Measurements from ENCODE around the gene CST6. TPM values are rescaled to one million over a fixed set of nuclear protein-coding genes. Genes with fewer than 3 reads are reported as not detected.

The CST6 gene
- total and polyA plus RNA-seq, 2 experiments from 2014 or later: 4.2 to 8.3 TPM

DNA sequence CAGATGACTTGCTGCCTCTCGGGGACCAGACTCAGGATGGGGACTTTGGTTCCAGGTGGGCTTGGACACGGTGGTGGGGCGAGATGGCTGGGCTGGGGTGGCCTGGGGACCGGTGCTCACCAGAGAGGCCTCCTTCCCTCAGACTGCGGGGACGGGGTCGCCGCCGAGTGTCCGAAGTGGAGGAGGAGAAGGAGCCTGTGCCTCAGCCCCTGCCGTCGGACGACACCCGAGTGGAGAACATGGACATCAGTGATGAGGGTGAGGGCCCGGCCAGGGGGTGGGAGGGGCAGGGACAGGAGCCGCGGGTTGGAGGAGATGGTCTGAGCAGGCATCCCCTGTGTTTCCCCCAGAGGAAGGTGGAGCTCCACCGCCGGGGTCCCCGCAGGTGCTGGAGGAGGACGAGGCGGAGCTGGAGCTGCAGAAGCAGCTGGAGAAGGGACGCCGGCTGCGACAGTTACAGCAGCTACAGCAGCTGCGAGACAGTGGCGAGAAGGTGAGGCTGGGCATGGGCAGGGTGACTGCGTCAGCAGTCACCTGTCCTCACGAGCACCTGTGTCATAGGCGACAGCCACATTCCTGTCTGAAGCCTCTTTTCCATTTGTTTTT, 44.4 kb upstream of the CST6 start:
- Mint-ChIP-seq H3K27ac (no peak overlapping the region), H3K36me3 (ENCODE audit: low read depth) (peaks cover 74% of the 10 kb centered on the region), H3K27me3 (ENCODE audit: insufficient read depth, low read depth, poor library complexity) (peaks cover 16% of the 10 kb centered on the region), H3K4me3 (no peak overlapping the region), H3K4me1 (peaks cover 13% of the 10 kb centered on the region), H3K9me3 (peaks cover 7% of the 10 kb centered on the region; the same call in 2 of the 3 replicates)
- Histone ChIP-seq H3F3A (replicated peaks; ENCODE audit: low read depth) (no peaks in the 10 kb centered on the region; the same call in 1 of the 2 replicates), H3K9me2 (ENCODE audit: insufficient read depth) (no peaks in the 10 kb centered on the region), H3K27ac (ENCODE audit: low read depth) (no peak overlapping the region), H3K4me2 (no peak overlapping the region), H3K36me3 (ENCODE audit: insufficient read depth) (no peaks in the 10 kb centered on the region; the same call in 1 of the 2 replicates), H3K4me3 (no peak overlapping the region), H3K79me2 (replicated peaks; ENCODE audit: insufficient read depth) (peaks cover 22% of the 10 kb centered on the region), H3K4me1 (ENCODE audit: insufficient read depth) (peaks cover 5% of the 10 kb centered on the region), H3K27me3 (ENCODE audit: insufficient read depth) (no peaks in the 10 kb centered on the region), H4K20me1 (replicated peaks; ENCODE audit: insufficient read depth) (peaks cover 9% of the 10 kb centered on the region), H2AFZ (no peak overlapping the region)
- no peak for TF ChIP-seq ZNF114 (CRISPR knock-in tag; IDR thresholded peaks at IDR 0.05)
- no peak for TF ChIP-seq CREB1 (CRISPR knock-in tag; IDR thresholded peaks at IDR 0.05; ENCODE audit: low read depth)
- ATAC-seq (no peak), DNase-seq (ENCODE audit: low spot score) (no peak)

DNA sequence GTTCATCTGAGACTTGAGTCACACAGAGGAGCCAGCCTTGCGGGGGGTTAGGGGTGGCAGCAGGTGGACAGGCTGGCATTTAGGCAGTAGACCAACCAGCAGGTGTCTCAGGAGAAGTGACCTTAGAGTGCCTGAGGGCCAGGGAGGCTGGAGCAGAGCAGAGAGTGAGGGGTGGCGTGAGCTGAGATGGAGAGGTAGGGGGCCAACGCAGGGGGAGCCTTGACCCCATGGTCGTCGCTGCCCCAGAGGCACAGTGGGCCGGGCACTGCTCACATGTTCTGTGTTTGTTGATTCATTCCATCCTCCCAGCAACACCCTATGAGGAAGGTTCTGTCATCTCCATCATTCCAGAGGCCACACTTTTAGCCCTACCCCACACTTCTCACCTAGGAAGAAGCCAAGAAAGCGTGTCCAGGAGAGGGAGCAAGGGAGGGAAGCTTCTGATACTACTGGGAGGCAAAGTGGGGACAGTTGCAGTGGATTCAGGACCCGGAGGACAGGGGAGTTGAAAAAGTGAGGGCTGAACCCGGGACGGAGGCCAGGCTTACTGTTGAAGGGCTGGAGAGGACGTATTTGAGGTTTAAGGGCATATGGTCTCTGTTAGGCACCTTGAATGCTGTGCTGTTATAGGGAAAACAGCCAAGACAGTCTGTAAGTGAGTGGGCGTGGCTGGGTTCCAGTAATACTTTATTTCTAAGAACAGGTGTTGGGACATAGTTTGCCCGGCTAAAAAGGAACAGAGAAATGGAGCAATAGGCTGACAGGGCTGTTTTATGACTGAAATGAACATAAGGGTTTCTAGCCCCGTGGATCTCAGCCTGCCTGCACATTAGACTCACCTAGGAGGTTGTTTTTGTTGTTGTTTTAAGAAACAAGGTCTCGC, 43.0 kb upstream of the CST6 start:
- Mint-ChIP-seq H3K36me3 (ENCODE audit: low read depth) (peaks cover 81% of the 10 kb centered on the region), H3K4me1 (peaks cover 5% of the 10 kb centered on the region; the same call in 2 of the 3 replicates), H3K9me3 (peaks cover 7% of the 10 kb centered on the region; the same call in 2 of the 3 replicates), H3K27me3 (ENCODE audit: insufficient read depth, low read depth, poor library complexity) (peaks cover 10% of the 10 kb centered on the region), H3K27ac (no peak overlapping the region), H3K4me3 (no peak overlapping the region)
- H3K9me2 ChIP-seq (ENCODE audit: insufficient read depth): no peaks in the 10 kb centered on the region
- no peaks in the 10 kb centered on the region; the same call in none of the 2 replicates for H4K20me1 ChIP-seq (replicated peaks; ENCODE audit: insufficient read depth)
- TF ChIP-seq, protein P1, sequence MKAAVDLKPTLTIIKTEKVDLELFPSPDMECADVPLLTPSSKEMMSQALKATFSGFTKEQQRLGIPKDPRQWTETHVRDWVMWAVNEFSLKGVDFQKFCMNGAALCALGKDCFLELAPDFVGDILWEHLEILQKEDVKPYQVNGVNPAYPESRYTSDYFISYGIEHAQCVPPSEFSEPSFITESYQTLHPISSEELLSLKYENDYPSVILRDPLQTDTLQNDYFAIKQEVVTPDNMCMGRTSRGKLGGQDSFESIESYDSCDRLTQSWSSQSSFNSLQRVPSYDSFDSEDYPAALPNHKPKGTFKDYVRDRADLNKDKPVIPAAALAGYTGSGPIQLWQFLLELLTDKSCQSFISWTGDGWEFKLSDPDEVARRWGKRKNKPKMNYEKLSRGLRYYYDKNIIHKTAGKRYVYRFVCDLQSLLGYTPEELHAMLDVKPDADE (IDR thresholded peaks at IDR 0.05): no peak
- TF ChIP-seq JUNB (IDR thresholded peaks at IDR 0.05; ENCODE audit: unreplicated experiment): no peak
- TF ChIP-seq, protein P2, sequence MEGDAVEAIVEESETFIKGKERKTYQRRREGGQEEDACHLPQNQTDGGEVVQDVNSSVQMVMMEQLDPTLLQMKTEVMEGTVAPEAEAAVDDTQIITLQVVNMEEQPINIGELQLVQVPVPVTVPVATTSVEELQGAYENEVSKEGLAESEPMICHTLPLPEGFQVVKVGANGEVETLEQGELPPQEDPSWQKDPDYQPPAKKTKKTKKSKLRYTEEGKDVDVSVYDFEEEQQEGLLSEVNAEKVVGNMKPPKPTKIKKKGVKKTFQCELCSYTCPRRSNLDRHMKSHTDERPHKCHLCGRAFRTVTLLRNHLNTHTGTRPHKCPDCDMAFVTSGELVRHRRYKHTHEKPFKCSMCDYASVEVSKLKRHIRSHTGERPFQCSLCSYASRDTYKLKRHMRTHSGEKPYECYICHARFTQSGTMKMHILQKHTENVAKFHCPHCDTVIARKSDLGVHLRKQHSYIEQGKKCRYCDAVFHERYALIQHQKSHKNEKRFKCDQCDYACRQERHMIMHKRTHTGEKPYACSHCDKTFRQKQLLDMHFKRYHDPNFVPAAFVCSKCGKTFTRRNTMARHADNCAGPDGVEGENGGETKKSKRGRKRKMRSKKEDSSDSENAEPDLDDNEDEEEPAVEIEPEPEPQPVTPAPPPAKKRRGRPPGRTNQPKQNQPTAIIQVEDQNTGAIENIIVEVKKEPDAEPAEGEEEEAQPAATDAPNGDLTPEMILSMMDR (conservative IDR thresholded peaks at IDR 0.05; ENCODE audit: low read depth in 2 of 2): no peak
- TF ChIP-seq CREB1 (CRISPR knock-in tag; IDR thresholded peaks at IDR 0.05; ENCODE audit: low read depth): no peak
- TF ChIP-seq POLR2AphosphoS5 (IDR thresholded peaks at IDR 0.05; ENCODE audit: low read depth): no peak
- H3K27ac ChIP-seq (ENCODE audit: low read depth): no peak overlapping the region
- H3F3A ChIP-seq (replicated peaks; ENCODE audit: low read depth): no peaks in the 10 kb centered on the region; the same call in 1 of the 2 replicates
- no peak overlapping the region for H2AFZ ChIP-seq
- no peaks in the 10 kb centered on the region; the same call in 1 of the 2 replicates for H3K36me3 ChIP-seq (ENCODE audit: insufficient read depth)
- DNase-seq (ENCODE audit: low spot score) (no peak), ATAC-seq (no peak)
- no peaks in the 10 kb centered on the region for H3K27me3 ChIP-seq (ENCODE audit: insufficient read depth)
- H3K4me1 ChIP-seq (ENCODE audit: insufficient read depth): no peaks in the 10 kb centered on the region
- H3K79me2 ChIP-seq (replicated peaks; ENCODE audit: insufficient read depth): peaks cover 8% of the 10 kb centered on the region
- H3K4me2 ChIP-seq: no peak overlapping the region
- H3K4me3 ChIP-seq: no peak overlapping the region
